ENCODE data around the gene OR4E1. TPM values are rescaled to one million over a fixed set of nuclear protein-coding genes. Genes with fewer than 3 reads are reported as not detected.
"Not testable (repeated sequence)": the region's sequence is repeated elsewhere in the genome, so short reads cannot be mapped to it uniquely, and the experiment has no call there.

The OR4E1 gene
- total and polyA plus RNA-seq, 4 donors, result not detected

DNA sequence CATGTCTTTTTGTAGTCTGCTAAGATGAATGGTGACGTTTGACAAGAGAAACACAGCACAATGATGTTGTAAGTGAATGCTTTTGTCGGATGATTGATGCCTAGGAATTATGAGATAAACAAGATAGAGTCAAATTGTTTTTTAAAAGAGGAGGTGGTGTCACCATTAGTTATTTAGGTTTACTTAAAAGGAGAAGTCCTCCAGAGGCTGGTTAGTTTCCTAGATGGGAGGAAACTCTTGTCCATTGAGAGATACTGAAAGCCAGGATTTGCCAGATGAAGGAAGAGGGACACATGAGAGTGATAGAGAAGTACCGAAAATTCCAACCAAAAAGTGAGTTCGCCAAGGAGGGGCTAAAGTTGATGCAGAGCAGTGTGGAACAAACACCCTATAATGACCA lies 38.8 kb downstream of the OR4E1 start, which contains the start of gene OR10G2:
TSS of gene OR10G2 (minus strand) at position 101 of the 400 bp plus-strand sequence. CDS start at position 3, 98 bp downstream.
- 66% methylated on average over 4 of the region's 4 CpGs for WGBS
- Histone ChIP-seq H3K36me3 (ENCODE audit: control insufficient read depth in 4 of 4, insufficient read depth in 3 of 4, low read depth in 1 of 4, low read length in 3 of 4) (no peaks in the 10 kb centered on the region), H3K4me3 (ENCODE audit: low read depth in 1 of 3, low read length in 3 of 3) (no peak within 1 kb of the TSS), H3K9ac (ENCODE audit: low read depth in 1 of 2, low read length in 2 of 2) (no peak within 1 kb of the TSS), H3K27me3 (ENCODE audit: control insufficient read depth in 4 of 4, insufficient read depth in 4 of 4, low read length in 3 of 4) (no peaks in the 10 kb centered on the region), H3K27ac (ENCODE audit: low read depth in 1 of 2, low read length in 2 of 2) (no peak within 1 kb of the TSS), H3K4me1 (ENCODE audit: control insufficient read depth in 4 of 4, insufficient read depth in 4 of 4, low read length in 3 of 4) (no peaks in the 10 kb centered on the region), H3K9me3 (ENCODE audit: control insufficient read depth in 4 of 4, low read length in 3 of 4) (peaks cover 0 to 6% (median under 1%) of the 10 kb centered on the region in 4 donors)
- DNase-seq (ENCODE audit: low spot score), result no peak
- TF ChIP-seq TAF1 (conservative IDR thresholded peaks at IDR 0.05) (no peak), RAD21 (IDR thresholded peaks at IDR 0.05) (no peak), EGR1 (IDR thresholded peaks at IDR 0.05; ENCODE audit: low read depth in 2 of 2) (no peak), GABPA (IDR thresholded peaks at IDR 0.05 in 1 of 2, conservative IDR thresholded peaks at IDR 0.05 in 1 of 2) (no peak), FOXA2 (IDR thresholded peaks at IDR 0.05) (no peak), HNF4G (IDR thresholded peaks at IDR 0.05) (no peak), SP1 (IDR thresholded peaks at IDR 0.05) (no peak), YY1 (IDR thresholded peaks at IDR 0.05) (no peak), NR2F2 (IDR thresholded peaks at IDR 0.05) (no peak), HNF4A (conservative IDR thresholded peaks at IDR 0.05) (no peak)
- TF ChIP-seq, protein P1, sequence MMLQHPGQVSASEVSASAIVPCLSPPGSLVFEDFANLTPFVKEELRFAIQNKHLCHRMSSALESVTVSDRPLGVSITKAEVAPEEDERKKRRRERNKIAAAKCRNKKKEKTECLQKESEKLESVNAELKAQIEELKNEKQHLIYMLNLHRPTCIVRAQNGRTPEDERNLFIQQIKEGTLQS (IDR thresholded peaks at IDR 0.05), result no peak
- TF ChIP-seq, protein P2, sequence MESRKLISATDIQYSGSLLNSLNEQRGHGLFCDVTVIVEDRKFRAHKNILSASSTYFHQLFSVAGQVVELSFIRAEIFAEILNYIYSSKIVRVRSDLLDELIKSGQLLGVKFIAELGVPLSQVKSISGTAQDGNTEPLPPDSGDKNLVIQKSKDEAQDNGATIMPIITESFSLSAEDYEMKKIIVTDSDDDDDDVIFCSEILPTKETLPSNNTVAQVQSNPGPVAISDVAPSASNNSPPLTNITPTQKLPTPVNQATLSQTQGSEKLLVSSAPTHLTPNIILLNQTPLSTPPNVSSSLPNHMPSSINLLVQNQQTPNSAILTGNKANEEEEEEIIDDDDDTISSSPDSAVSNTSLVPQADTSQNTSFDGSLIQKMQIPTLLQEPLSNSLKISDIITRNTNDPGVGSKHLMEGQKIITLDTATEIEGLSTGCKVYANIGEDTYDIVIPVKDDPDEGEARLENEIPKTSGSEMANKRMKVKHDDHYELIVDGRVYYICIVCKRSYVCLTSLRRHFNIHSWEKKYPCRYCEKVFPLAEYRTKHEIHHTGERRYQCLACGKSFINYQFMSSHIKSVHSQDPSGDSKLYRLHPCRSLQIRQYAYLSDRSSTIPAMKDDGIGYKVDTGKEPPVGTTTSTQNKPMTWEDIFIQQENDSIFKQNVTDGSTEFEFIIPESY (IDR thresholded peaks at IDR 0.05), result no peak
- TF ChIP-seq, protein P3, sequence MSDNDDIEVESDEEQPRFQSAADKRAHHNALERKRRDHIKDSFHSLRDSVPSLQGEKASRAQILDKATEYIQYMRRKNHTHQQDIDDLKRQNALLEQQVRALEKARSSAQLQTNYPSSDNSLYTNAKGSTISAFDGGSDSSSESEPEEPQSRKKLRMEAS (IDR thresholded peaks at IDR 0.05), result no peak

DNA sequence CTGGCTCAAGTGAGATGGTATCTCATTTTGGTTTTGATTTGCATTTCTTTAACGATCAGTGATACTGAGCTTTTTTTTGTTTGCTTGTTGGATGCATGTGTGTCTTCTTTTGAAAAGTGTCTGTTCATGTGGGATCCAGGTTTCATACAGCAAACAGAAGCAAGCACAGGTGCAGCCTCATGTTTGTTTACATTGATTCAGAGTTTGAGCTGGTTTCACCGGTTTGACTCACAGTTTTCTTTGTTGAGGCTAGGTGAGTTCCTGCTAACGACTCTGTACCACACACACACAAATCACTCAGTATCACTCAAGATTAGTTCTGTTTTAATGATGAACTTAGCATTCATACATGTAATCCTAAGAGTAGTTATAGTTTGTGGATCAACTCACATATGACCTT lies 42.5 kb downstream of the OR4E1 start:
- Histone ChIP-seq H3K27me3 (ENCODE audit: control insufficient read depth in 4 of 4, insufficient read depth in 4 of 4, low read length in 3 of 4) (peaks cover 0 to 3% (median 0%) of the 10 kb centered on the region in 4 donors), H3K4me1 (ENCODE audit: control insufficient read depth in 4 of 4, insufficient read depth in 4 of 4, low read length in 3 of 4) (no peaks in the 10 kb centered on the region), H3K36me3 (ENCODE audit: control insufficient read depth in 4 of 4, insufficient read depth in 3 of 4, low read depth in 1 of 4, low read length in 3 of 4) (no peaks in the 10 kb centered on the region), H3K9ac (ENCODE audit: low read depth in 1 of 2, low read length in 2 of 2) (no peak overlapping the region), H3K27ac (ENCODE audit: low read depth in 1 of 2, low read length in 2 of 2) (no peak overlapping the region), H3K4me3 (ENCODE audit: low read depth in 1 of 3, low read length in 3 of 3) (no peak overlapping the region), H3K9me3 (ENCODE audit: control insufficient read depth in 4 of 4, low read length in 3 of 4) (peaks cover 0 to 6% (median under 1%) of the 10 kb centered on the region in 4 donors)
- TF ChIP-seq, protein P4, sequence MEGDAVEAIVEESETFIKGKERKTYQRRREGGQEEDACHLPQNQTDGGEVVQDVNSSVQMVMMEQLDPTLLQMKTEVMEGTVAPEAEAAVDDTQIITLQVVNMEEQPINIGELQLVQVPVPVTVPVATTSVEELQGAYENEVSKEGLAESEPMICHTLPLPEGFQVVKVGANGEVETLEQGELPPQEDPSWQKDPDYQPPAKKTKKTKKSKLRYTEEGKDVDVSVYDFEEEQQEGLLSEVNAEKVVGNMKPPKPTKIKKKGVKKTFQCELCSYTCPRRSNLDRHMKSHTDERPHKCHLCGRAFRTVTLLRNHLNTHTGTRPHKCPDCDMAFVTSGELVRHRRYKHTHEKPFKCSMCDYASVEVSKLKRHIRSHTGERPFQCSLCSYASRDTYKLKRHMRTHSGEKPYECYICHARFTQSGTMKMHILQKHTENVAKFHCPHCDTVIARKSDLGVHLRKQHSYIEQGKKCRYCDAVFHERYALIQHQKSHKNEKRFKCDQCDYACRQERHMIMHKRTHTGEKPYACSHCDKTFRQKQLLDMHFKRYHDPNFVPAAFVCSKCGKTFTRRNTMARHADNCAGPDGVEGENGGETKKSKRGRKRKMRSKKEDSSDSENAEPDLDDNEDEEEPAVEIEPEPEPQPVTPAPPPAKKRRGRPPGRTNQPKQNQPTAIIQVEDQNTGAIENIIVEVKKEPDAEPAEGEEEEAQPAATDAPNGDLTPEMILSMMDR (IDR thresholded peaks at IDR 0.05; ENCODE audit: low read depth, low read length, missing input control), result no peak
- WGBS, result 24% methylated on average over 3 of the region's 3 CpGs
- DNase-seq (ENCODE audit: low spot score), result no peak

DNA sequence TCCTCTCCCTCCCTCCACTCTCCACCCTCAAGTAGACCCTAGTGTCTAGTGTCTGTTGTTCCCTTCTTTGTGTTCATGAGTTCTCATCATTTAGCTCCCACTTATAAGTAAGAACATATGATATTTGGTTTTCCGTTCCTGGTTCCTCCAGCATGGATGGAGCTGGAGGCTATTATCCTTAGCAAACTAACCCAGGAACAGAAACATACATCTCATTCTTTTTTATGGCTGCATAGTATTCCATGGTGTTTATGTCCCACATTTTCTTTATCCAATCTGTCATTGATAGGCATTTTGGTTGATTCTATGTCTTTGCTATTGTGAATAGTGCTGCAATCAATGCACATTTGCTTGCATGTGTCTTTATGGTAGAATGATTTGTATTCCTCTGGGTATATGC lies 43.1 kb downstream of the OR4E1 start:
- H3K4me3 ChIP-seq (ENCODE audit: low read depth in 1 of 3, low read length in 3 of 3); H3K9me3 ChIP-seq (ENCODE audit: control insufficient read depth in 4 of 4, low read length in 3 of 4); H3K9ac ChIP-seq (ENCODE audit: low read depth in 1 of 2, low read length in 2 of 2); H3K27me3 ChIP-seq (ENCODE audit: control insufficient read depth in 4 of 4, insufficient read depth in 4 of 4, low read length in 3 of 4); H3K27ac ChIP-seq (ENCODE audit: low read depth in 1 of 2, low read length in 2 of 2); H3K4me1 ChIP-seq (ENCODE audit: control insufficient read depth in 4 of 4, insufficient read depth in 4 of 4, low read length in 3 of 4); H3K36me3 ChIP-seq (ENCODE audit: control insufficient read depth in 4 of 4, insufficient read depth in 3 of 4, low read depth in 1 of 4, low read length in 3 of 4); DNase-seq (ENCODE audit: low spot score): not testable (repeated sequence)
- 95% methylated on average over 1 of the region's 1 CpG for WGBS
